ENCODE results near the gene FBXW7.

Gene FBXW7

GRCh38 chr4:152464030-152464823 lies 71.7 kb downstream of the FBXW7 start:
- no peak for DNase-seq

- no peak for DNase-seq
Measured at GRCh38 chr4:152463562-152463961, 72.3 kb downstream of the FBXW7 start.

- DNase-seq = no peak
Measured at GRCh38 chr4:152462695-152463094, 73.2 kb downstream of the FBXW7 start.

GRCh38 chr4:152462047-152462446 lies 73.8 kb downstream of the FBXW7 start:
- no peak for DNase-seq

GRCh38 chr4:152460488-152460887 lies 75.4 kb downstream of the FBXW7 start:
- no peak for DNase-seq

GRCh38 chr4:152459326-152459725 lies 76.6 kb downstream of the FBXW7 start:
- DNase-seq = no peak

- no peak for DNase-seq
Measured at GRCh38 chr4:152458801-152459302, 77.0 kb downstream of the FBXW7 start.

GRCh38 chr4:152456609-152457008 lies 79.3 kb downstream of the FBXW7 start:
- DNase-seq = no peak

GRCh38 chr4:152455311-152455710 lies 80.6 kb downstream of the FBXW7 start:
- DNase-seq = no peak

GRCh38 chr4:152454398-152455011 lies 81.4 kb downstream of the FBXW7 start:
- peak; percentile 7 for DNase-seq

GRCh38 chr4:152451496-152451895 lies 84.4 kb downstream of the FBXW7 start:
- DNase-seq = no peak

GRCh38 chr4:152448854-152449253 lies 87.0 kb downstream of the FBXW7 start:
- DNase-seq = no peak

- no peak for DNase-seq
Measured at GRCh38 chr4:152448038-152448707, 87.7 kb downstream of the FBXW7 start.

- DNase-seq = no peak
Measured at GRCh38 chr4:152443859-152444258, 92.0 kb downstream of the FBXW7 start.

GRCh38 chr4:152437561-152437960 lies 98.3 kb downstream of the FBXW7 start:
- no peak for DNase-seq

GRCh38 chr4:152436384-152436783 lies 99.5 kb downstream of the FBXW7 start:
- no peak for DNase-seq

- no peak for DNase-seq
Measured at GRCh38 chr4:152434011-152434410, 101.9 kb downstream of the FBXW7 start.

- DNase-seq = no peak
Measured at GRCh38 chr4:152431784-152432183, 104.1 kb downstream of the FBXW7 start.

GRCh38 chr4:152431291-152431690 lies 104.6 kb downstream of the FBXW7 start:
- DNase-seq = no peak

GRCh38 chr4:152430507-152430906 lies 105.4 kb downstream of the FBXW7 start:
- no peak for DNase-seq

GRCh38 chr4:152427981-152428380 lies 107.9 kb downstream of the FBXW7 start:
- DNase-seq = no peak

- DNase-seq = no peak
Measured at GRCh38 chr4:152424977-152425376, 110.9 kb downstream of the FBXW7 start.

GRCh38 chr4:152424396-152424795 lies 111.5 kb downstream of the FBXW7 start:
- no peak for DNase-seq

- DNase-seq = no peak
Measured at GRCh38 chr4:152422817-152423320, 113.0 kb downstream of the FBXW7 start.
